HG03103 (cell line): ENCODE measurements around the gene FASTKD2.
"Not testable (repeated sequence)": the region's sequence is repeated elsewhere in the genome, so short reads cannot be mapped to it uniquely, and the experiment has no call there.

Experiments used
- ATAC-seq: cut with Tn5 transposase; IDR thresholded peaks from one replicate; pipeline ENCODE4 v1.9.1; 2021; ENCODE audit warnings: low read depth; ENCODE audit not compliant: unreplicated experiment

FASTKD2 gene

DNA sequence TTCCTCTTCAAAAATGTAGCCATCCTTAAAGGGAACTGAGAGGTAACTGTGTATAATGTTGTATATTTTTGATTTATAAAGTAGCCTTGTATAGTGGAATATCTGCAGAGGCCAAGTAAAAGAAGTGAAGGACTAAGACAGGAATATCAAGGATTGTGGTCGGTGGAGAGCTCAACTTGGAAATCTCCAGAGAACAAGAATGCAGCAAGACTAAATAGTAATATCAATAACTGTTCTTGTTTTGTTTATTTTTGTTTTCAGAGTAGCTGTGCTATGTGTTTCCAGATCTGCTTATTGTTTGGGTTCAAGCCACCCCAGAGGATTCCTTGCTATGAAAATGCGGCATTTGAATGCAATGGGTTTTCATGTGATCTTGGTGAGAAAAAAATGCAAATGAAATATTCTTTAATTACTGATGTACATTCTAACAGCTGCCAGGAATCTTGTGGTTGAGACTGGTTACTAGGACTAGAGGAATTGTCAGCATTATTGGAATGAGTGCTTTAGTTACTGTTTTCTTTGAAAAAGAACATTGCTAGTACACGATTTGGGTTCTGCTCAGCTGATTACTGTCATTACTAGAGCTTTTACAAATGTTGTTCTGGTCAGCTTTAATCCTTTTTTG, 25.0 kb downstream of the FASTKD2 start:
- no peak for ATAC-seq

DNA sequence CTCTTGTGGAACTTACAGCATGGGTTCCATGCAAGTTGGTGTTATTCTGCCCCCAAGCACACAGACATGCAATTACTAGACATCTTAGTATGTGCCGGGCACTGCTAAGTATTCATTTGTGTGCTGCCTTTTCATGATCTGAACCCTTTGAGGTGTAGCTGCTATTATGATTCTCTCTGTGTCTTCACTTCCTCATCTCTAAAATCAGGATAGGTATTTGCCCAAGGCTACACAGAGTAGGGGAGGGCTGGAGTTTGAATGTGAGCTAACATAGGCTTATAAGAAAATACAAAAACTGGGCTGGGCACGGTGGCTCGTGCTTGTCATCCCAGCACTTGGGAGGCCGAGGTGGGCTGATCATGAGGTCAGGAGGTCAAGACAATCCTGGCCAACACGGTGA, 27.2 kb downstream of the FASTKD2 start:
- ATAC-seq, result no peak

DNA sequence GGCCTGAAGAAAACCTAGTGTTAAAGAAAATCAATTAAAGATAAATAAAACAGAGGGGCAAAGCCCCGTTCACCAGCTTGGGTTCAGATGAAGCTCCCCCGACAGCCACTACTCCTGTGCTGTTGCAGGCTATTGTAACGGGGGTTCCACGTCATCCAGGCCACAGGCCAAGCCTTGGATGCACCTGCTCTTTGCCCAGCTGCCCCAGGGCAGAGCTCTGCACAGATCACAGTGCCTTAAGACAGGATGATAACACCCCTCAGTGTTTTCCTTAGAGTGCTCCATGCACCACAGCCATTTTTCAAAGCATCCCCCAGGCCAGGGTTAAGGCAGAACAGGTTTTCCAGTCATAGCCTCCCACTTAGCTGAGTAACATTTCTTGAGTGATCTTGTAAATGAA, 32.0 kb downstream of the FASTKD2 start:
- ATAC-seq, result no peak

GRCh38 chr2:206798000-206798399, 32.6 kb downstream of the FASTKD2 start:
- peak; percentile 57 for ATAC-seq

DNA sequence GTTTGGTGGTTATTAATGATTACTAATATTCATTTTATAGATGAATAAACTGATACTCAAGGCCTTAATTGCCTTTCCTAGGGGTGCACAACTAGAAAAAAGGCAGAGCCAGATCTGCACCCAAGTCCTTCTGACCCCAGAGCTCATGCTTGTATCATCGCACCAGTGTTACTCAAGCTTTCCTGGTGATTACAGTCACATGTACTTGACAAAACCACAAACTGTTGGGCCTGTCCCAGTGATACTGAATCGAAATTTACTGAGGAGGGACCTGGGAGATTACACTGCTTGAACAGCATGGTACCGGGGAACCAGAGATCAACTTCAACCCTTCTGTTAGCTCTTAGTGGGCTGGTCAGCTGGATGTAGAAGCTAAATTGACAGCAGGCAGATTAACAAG, 33.7 kb downstream of the FASTKD2 start:
- no peak for ATAC-seq

DNA sequence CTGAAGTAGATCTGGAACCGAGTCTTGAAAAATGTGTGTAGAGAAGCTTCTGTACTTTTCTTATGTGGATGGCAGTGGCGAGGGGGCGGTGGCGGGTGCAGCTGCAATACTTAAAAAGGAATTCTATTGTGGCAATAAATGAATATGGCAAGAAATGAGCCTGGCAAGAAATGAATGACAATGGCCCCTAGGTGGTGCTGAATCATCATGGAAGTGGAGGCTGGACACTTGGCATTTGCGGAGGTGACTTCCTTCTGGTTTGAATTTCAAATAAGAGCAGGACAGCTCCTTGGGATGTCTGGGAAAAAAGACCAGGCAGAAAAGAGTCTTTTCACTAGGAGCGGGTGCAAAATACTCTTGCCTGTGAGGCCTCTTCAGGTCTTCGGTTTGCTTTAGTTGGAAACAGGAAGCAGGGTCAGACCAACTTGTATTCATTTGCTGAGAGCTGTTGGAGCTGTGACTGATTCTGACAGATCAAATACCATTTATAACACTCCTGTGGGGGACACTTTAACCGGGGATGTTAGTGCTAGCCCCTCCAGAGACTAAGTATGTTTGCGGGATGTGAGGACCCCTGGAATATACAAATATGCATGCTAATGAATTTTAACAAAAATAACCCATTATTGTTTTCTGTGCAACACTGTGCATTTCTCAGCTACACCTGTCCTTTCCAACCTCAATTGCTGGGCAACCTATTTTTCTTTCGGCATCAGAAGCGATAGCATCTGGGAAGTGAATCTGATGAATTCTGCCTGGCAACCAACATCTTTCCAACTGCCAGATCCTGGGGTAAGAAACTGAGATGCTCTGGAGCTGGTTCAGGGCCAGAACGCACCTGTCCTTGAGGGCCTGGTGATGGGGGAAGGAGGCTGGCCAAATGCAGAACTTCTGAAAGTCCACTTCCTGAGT, 35.4 kb downstream of the FASTKD2 start:
- ATAC-seq, result peak; percentile 51

- no peak for ATAC-seq
These were observed 36.2 kb downstream of the FASTKD2 start for GRCh38 chr2:206801418-206802189.

GRCh38 chr2:206802654-206803514, 37.5 kb downstream of the FASTKD2 start:
- no peak for ATAC-seq

DNA sequence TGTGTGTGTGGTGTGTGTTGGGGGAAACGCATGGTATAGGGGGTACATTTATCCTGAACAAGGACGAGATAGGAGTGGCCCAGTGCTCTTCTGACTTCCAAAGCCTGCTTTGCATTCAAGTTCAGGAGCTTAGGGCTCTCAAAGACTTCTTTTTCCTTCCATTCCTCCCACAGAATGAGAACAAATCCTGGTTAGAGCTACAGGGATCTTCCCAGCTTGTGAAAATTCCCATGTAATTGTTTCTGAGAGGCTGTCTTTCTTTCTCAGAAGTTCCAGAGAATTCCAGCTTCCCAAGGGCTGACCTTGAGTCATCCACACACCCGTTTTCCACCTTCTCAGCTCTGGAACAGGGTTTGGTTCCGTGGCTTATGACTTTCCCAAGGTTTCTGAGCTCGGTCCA, 38.9 kb downstream of the FASTKD2 start:
- ATAC-seq, result no peak

DNA sequence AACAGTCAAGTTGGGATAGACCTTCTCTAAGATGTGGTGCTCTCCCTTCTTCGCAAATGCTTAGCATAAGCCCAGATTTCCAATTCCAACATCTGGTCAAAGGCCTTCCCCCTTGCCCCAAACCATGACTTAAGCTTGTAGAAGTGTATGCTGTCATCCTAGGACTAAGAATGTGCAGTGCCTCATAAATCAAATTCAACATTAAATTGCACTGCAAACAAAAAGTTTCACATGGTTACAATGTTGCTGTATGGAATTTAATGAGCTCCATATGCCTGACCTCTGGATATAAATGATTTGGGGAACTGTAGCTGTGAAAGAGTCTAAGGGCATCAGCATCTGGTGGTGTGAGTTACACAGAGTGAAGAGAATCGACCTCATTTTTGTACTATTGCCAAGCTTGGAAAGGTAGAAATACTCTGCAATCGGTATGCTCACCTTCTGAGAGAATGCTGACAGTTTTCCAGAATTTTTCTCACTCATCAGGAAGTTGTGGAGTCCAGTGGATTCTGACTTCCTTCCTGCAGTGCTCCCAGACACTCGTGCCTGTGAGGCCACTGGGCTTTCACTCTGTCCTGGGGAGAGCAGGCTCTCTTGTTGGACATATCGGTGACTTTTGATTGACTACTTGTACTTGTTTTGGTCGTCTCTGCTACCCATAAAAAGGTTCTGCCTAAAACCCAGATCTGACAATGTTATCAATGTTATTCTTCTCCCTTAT, 40.6 kb downstream of the FASTKD2 start:
- ATAC-seq, result no peak

DNA sequence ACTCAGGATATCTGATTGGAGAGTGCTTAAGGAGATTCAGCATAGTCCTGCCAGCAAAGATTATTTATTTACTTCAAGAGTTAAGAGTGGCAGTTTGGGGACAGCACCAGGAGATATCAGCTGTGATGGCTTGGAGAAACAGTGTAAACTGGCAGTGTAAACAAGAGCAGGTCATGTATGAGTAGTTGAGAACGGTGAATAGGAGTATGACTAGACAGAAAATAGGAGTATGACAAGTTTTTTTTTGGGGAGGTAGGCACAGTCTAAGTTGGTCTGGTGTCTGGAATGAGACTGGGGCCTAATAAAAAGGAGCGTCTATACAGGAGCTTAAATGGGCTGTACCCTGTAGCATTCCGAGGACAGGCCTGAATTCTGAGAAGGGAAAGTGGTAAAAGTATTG, 42.2 kb downstream of the FASTKD2 start:
- not testable (repeated sequence) for ATAC-seq

DNA sequence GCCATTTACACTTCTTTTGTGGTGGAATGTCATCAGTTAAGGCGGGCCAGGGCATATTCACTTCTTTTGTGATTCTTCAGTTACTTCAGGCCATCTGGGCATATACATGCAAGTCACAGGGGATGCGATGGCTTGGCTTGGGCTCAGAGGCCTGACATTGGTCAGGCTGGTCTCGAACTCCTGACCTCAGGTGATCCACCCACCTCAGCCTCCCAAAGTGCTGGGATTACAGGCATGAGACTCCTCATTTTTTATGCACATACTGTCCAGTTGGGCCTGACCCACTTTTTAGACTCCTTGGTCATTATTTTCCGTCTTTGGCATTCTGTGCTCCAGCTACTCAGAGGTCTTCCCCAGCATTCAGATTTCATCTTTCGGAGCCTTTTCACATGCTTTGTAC, 47.1 kb downstream of the FASTKD2 start:
- ATAC-seq, result not testable (repeated sequence)

DNA sequence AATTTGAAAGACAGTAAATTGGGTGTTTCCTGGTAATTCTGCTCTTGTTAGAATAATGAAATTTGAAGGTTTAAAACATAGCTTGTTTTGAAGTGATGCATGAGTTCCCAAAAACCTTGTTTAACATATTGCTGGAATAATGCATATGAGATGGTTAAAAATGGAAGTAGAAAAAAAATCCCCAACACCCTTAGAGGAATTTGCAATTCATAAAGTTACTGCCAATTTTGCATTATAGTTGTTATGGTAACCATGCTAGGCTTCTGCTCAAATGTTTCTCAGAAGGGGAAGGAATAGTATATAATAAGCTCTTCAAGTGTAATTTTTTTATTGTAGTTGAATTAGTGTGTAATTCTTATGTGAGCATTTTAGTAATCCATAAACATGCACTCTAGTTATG, 49.1 kb downstream of the FASTKD2 start:
- ATAC-seq, result no peak

DNA sequence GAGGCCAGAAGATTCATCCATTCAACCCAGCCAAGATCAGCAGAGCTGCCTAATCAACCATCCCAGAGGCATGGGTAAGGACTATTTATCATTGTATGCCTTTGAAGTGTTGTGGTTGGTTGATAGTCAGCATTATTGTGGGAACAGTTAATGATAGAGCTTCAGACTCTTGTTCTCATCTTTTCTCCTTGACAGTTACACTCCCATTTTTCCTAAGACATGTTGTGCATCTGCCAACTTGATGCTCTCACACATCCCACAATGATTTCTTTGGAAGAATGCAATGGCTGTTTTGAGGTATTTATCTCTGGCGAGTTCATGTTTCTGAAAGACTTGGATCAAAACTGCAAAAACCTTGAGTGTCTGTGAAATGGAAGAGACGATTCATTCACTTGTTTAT, 55.4 kb downstream of the FASTKD2 start:
- no peak for ATAC-seq

- ATAC-seq, result no peak
These were observed 57.8 kb downstream of the FASTKD2 start for GRCh38 chr2:206823178-206823577.

DNA sequence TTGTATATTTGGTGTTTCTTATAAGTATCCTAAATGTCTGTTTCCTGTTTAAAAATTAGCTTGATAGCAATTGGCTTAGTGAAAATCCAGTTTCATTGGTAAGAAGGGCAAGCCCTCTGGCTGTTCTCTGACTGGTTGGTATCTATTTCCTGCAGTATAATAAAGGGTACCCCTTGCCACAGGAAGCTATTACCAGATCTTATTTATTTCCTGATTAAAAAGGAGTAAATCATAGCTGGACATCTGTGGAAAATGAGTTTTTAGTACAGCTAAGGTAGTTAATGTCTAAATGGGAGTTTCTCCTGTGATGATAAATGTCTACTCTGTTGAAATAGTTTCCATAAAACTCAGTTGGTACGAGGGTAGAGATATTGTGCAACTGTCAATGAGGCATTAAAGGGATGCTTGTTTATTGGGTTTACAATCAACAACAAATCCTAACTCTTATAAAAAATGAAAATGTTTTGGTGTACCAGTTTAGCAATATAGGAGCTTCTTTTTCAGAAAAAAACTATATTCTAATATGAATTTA, 58.7 kb downstream of the FASTKD2 start:
- no peak for ATAC-seq

DNA sequence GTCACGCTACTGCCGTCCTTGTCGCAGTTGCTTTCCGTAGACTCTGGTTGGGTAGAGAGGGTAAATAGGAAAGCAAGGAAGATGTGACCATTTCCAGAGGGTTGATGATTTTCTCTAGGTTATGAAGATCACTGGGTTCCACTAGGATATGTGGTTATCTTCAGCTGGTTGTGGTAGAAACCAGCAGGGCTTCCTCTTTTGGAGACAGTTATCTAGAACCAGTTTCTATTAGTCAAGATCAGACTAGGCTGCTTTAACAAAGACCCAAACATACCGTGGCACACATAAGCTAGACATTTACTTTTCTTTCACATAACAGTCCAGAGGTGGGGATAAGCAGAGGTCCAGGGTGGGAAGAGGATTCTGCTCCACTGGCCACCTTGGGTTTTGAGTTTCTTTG, 59.6 kb downstream of the FASTKD2 start:
- ATAC-seq, result no peak

GRCh38 chr2:206831442-206831995, 66.1 kb downstream of the FASTKD2 start:
- no peak for ATAC-seq

GRCh38 chr2:206832873-206833272, 67.5 kb downstream of the FASTKD2 start:
- ATAC-seq, result no peak
